Astrocyte (in vitro differentiated cells and primary cell): Measurements from ENCODE around the gene PTCD2.

Source experiments
- CTCF ChIP-seq: IDR thresholded peaks from 2 replicates; pipeline ENCODE4 v1.5.1; 2011; ENCODE audit warnings: low read depth, mild to moderate bottlenecking, inconsistent platforms, low read length, moderate library complexity; ENCODE audit not compliant: insufficient read depth
- EZH2 ChIP-seq: IDR thresholded peaks from 2 replicates; pipeline ENCODE4 v1.6.1; 2012; ENCODE audit warnings: mild to moderate bottlenecking, low read length, inconsistent platforms; ENCODE audit not compliant: insufficient read depth

GRCh38 chr5:72386639-72387038, 66.5 kb downstream of the PTCD2 start:
- TF ChIP-seq CTCF (no peak), EZH2 (no peak)
